Measurements from ENCODE around the gene DMTF1. TPM values are rescaled to one million over a fixed set of nuclear protein-coding genes. Genes with fewer than 3 reads are reported as not detected.

DMTF1 gene
- total RNA-seq: 81.7 TPM
- long read RNA-seq, partial matches to known transcripts: 3 of 13 reads
- long read RNA-seq, other reads (novel, unspliced or antisense): 5 of 13 reads

- no peak for TF ChIP-seq CTCF (IDR thresholded peaks at IDR 0.05)
- Histone ChIP-seq H3K4me3 (peak within 1 kb of the TSS; percentile 70), H3K27me3 (ENCODE audit: low read depth) (no peaks in the 10 kb centered on the region), H3K9me3 (no peaks in the 10 kb centered on the region), H3K27ac (peak within 1 kb of the TSS; percentile 97), H3K4me1 (peaks cover 46% of the 10 kb centered on the region), H3K36me3 (no peaks in the 10 kb centered on the region)
- intact Hi-C loops (cut with DNase I): no loop called here
- ATAC-seq: peak; percentile 97 to 98
- peak; percentile 97 for DNase-seq
Measured at GRCh38 chr7:87152112-87152896, at the start of gene DMTF1. Gene DMTF1 (plus strand): TSS chr7:87152453. CDS start chr7:87164942, 12,489 bp downstream.

- Histone ChIP-seq H3K4me1 (no peaks in the 10 kb centered on the region), H3K9me3 (no peaks in the 10 kb centered on the region), H3K4me3 (no peak overlapping the region), H3K27me3 (ENCODE audit: low read depth) (no peaks in the 10 kb centered on the region), H3K27ac (no peak overlapping the region), H3K36me3 (no peaks in the 10 kb centered on the region)
- intact Hi-C loops (cut with DNase I): no loop called here
- DNase-seq (no peak), ATAC-seq (no peak)
- TF ChIP-seq CTCF (IDR thresholded peaks at IDR 0.05): no peak
Measured at GRCh38 chr7:87105401-87105800, 46.9 kb upstream of the DMTF1 start.

- Histone ChIP-seq H3K9me3 (no peaks in the 10 kb centered on the region), H3K27ac (no peak overlapping the region), H3K27me3 (ENCODE audit: low read depth) (no peaks in the 10 kb centered on the region), H3K36me3 (no peaks in the 10 kb centered on the region), H3K4me3 (no peak overlapping the region), H3K4me1 (no peaks in the 10 kb centered on the region)
- no peak for TF ChIP-seq CTCF (IDR thresholded peaks at IDR 0.05)
- intact Hi-C loops (cut with DNase I): no loop called here
- ATAC-seq (no peak), DNase-seq (no peak)
Measured at GRCh38 chr7:87106974-87107612, 45.2 kb upstream of the DMTF1 start.

GRCh38 chr7:87107949-87108776, 44.1 kb upstream of the DMTF1 start:
- intact Hi-C loops (cut with DNase I): no loop called here

More at GRCh38 chr7:87107949-87108776, 44.1 kb upstream of the DMTF1 start:
- no peak overlapping the region for H3K4me3 ChIP-seq
- no peak overlapping the region for H3K27ac ChIP-seq
- ATAC-seq: no peak
- TF ChIP-seq CTCF (IDR thresholded peaks at IDR 0.05): no peak
- DNase-seq: no peak
- no peaks in the 10 kb centered on the region for H3K9me3 ChIP-seq
- H3K27me3 ChIP-seq (ENCODE audit: low read depth): no peaks in the 10 kb centered on the region
- H3K36me3 ChIP-seq: no peaks in the 10 kb centered on the region
- no peaks in the 10 kb centered on the region for H3K4me1 ChIP-seq

Measured in lower lobe of right lung (tissue), 2 donors.